Mucosa of descending colon (tissue), 3 donors: ENCODE data around the gene SYNGR4. TPM values are rescaled to one million over a fixed set of nuclear protein-coding genes. Genes with fewer than 3 reads are reported as not detected.

Experiments
- ATAC-seq: fragments of 200-7000 bp; cut with Tn5 transposase; one replicate; pipeline ENCODE4 v1.9.1; 2020; ENCODE audit warnings: mild to moderate bottlenecking, moderate library complexity
- DNase-seq, 3 donors: peaks; one replicate each; pipeline ENCODE4 v3.0.0-alpha.2; 2020
- H3K36me3 ChIP-seq: fragments of 200-600 bp; one replicate; pipeline ENCODE4 v1.8.0; 2021; ENCODE audit warnings: low read depth, mild to moderate bottlenecking
- H3K4me1 ChIP-seq: fragments of 200-600 bp; one replicate; pipeline ENCODE4 v1.8.0; 2021; ENCODE audit warnings: low read depth, mild to moderate bottlenecking
- H3K4me3 ChIP-seq: fragments of 200-600 bp; one replicate; pipeline ENCODE4 v1.8.0; 2021; ENCODE audit warnings: mild to moderate bottlenecking
- H3K9me3 ChIP-seq: fragments of 200-600 bp; one replicate; pipeline ENCODE4 v1.8.0; 2021; ENCODE audit warnings: mild to moderate bottlenecking
- intact Hi-C, 2 donors: fragments of 100-400 bp; cut with DNase I in 1 of 2; cut with micrococcal nuclease in 1 of 2; formaldehyde crosslinking; loops; one replicate each; pipeline versions ENCODE4 v1.11.0 to v1.11.1; 2022; cut with DNase I, micrococcal nuclease
- total RNA-seq, 3 donors: library from RNA; stranded (reverse); fragmentation: NEBNext Ultra II Directional in 2 of 3; extraction: Animal tissue kit (Norgen Biotek cat#: 25700) in 2 of 3; gene quantifications; one replicate each; pipeline versions ENCODE4 v1.2.1 to v1.2.4, GENCODE V29; 2021 to 2023
- TF ChIP-seq, protein P1 (sequence below): fragments of 200-600 bp; IDR thresholded peaks from one replicate; pipeline ENCODE4 v1.8.0; 2022; ENCODE audit warnings: antibody characterized with exemption, mild to moderate bottlenecking
- donor health status: DM: no; HTN: no; CAD: no; lungs with moderate emphysema.
- donor health status: DM: no; HTN: no; CAD: no.
- donor health status: DM: no; HTN: yes; CAD: no.

The SYNGR4 gene
- total RNA-seq, 3 donors from 2014 or later: 0.41 TPM; not detected in 2

DNA sequence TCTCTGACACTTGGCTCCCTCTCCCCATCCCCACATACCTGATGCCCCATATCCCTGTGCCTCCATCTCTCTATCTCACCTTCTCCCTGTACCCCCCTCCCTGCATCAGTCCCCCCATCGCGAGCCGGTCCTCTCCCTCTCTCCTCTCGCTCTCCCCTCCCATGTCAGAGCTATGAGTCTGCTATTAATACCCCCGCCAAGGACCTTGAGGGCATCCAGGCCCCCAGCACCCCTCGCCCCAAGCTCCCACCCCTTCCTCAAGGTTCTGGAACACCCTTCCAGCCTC, 30.9 kb downstream of the SYNGR4 start:
- TF ChIP-seq, protein P1, sequence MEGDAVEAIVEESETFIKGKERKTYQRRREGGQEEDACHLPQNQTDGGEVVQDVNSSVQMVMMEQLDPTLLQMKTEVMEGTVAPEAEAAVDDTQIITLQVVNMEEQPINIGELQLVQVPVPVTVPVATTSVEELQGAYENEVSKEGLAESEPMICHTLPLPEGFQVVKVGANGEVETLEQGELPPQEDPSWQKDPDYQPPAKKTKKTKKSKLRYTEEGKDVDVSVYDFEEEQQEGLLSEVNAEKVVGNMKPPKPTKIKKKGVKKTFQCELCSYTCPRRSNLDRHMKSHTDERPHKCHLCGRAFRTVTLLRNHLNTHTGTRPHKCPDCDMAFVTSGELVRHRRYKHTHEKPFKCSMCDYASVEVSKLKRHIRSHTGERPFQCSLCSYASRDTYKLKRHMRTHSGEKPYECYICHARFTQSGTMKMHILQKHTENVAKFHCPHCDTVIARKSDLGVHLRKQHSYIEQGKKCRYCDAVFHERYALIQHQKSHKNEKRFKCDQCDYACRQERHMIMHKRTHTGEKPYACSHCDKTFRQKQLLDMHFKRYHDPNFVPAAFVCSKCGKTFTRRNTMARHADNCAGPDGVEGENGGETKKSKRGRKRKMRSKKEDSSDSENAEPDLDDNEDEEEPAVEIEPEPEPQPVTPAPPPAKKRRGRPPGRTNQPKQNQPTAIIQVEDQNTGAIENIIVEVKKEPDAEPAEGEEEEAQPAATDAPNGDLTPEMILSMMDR: no peak
- no peak for DNase-seq
- intact Hi-C loops: no loop called here

DNA sequence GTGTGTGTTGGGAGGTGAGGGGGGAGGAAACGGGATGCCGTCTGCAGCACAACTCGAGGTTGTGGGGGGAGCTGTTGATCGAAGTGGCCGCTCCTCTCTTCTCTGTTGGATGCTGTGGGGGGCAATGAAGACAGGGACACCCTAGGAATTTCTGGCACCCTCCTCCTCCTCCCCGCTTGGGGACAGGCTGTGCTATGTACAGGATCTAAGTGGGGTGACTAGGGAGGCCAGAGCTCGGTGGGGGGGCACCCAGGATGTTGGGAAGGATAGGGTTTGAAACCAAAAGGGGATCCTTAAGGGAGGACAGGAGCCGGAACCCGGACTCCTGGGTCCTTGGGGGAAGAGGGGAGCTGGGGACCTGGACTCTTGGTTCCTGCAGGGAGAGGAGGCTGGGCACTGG, 31.3 kb downstream of the SYNGR4 start:
- intact Hi-C loops: no loop called here
- TF ChIP-seq, protein P1: no peak
- H3K9me3 ChIP-seq: no peaks in the 10 kb centered on the region
- DNase-seq (no peak), ATAC-seq (no peak)
- H3K4me1 ChIP-seq: peaks cover 15% of the 10 kb centered on the region
- H3K36me3 ChIP-seq: no peaks in the 10 kb centered on the region
- H3K4me3 ChIP-seq: no peak overlapping the region

More for the DNA sequence above, 30.9 kb downstream of the SYNGR4 start:
- Histone ChIP-seq H3K36me3 (no peaks in the 10 kb centered on the region), H3K4me3 (no peak overlapping the region), H3K4me1 (peaks cover 14% of the 10 kb centered on the region), H3K9me3 (no peaks in the 10 kb centered on the region)
- no peak for ATAC-seq

DNA sequence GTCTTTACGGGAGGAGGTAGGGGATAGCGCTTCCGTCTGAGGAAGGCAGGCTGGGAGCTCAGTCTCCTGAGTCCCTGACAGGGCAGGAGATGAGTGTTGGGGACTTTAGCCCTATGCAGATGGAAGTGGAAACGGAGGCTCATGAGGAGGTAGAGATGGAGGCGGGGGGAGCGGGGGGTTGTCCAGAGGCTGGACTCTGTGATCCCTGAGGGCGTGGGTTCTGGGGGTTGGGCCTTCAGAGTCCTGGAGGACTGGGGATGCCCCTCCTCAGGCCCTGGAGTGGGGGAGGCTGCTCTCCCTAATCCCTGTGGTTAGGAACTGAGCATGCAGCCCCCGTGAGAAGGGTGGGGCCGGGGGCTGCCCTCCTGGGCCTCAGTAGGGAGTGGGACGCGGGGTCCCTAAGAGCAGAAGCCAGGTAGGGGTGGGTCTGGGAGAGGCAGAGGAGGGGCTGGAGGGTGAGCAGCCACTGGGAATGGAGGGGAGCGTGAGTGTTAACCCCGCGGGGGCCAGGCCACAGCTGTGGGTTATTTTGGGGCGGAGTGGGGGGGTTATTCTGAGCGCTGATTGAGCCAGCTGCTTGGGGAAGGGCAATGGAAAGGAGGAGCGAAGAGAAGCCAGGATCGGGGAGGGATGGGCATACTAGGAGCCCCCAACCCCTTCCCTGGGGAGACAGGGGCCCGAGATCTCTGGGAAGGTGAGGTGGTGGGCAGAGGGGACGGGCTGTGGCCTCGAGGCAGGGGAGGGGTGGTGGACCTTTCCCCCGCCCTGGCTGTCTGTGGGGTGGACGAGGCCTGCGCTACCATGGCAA, 32.1 kb downstream of the SYNGR4 start:
- intact Hi-C loops: no loop called here
- no peaks in the 10 kb centered on the region for H3K9me3 ChIP-seq
- DNase-seq (no peak), ATAC-seq (no peak)
- H3K4me1 ChIP-seq: peaks cover 15% of the 10 kb centered on the region
- TF ChIP-seq, protein P1: no peak
- H3K36me3 ChIP-seq: no peaks in the 10 kb centered on the region
- H3K4me3 ChIP-seq: no peak overlapping the region

DNA sequence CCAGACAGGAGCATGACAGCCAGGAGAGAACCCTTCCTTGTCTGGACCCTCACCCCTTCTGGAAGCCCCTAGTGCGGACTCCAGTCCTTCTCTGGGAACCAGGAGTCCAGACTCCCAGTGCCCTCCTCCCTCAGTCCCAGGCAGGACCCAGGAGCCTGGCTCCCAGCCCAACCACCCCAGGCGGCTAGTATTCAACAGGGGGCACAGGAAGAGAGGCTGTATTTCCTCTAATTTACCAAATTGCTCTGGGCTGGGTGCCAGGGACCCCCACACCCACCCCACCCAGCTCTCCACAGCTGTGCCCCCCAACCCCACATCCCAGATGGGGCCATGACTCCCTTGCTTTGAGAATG, 32.6 kb downstream of the SYNGR4 start:
- no peaks in the 10 kb centered on the region for H3K9me3 ChIP-seq
- ATAC-seq (no peak), DNase-seq (no peak)
- H3K4me1 ChIP-seq: peaks cover 15% of the 10 kb centered on the region
- H3K4me3 ChIP-seq: no peak overlapping the region
- intact Hi-C loops: no loop called here
- H3K36me3 ChIP-seq: no peaks in the 10 kb centered on the region
- TF ChIP-seq, protein P1: no peak

DNA sequence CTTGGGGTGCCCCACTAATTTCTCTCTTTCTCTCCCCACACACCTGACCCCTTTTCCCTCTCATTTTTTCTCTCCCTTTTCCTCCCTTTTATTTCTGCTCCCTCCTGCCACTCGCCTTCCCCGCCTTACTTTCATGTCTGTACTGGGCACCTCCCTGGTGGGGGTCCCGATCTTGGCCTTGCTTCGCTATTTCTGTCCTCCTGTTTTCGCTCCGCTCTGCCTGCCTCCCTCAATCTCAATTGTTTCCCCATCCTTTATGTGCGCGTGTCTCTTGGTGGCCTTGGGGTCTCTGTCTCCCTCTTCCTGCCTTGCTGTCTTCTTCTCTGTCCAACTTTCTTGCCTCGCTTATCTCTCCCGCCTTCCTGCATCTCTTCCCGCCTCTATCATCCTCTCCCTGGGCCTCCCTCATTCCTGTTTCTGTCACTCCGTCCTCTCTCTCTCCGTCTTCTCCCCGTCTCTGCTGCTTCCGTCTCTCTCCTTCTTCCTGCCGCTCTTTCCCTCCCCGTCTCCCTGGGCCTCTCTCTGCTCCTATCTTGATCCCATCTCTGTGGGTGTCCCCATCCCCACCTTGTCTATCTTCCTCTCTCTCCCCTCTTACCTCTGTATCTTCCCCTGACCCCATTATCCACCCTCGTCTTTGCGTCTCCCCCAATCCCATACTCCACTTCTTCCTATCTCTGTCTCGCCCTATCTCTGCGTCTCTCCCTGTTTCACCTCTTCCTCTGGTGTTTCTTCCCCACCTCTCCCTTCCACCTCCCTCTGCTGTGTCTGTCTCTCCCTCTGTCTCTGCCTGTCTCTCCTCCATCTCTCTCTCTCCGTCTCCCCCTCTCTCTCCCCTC, 33.3 kb downstream of the SYNGR4 start:
- TF ChIP-seq, protein P1: no peak
- Histone ChIP-seq H3K4me1 (peaks cover 15% of the 10 kb centered on the region), H3K9me3 (no peaks in the 10 kb centered on the region), H3K36me3 (no peaks in the 10 kb centered on the region), H3K4me3 (no peak overlapping the region)
- intact Hi-C loops: no loop called here
- no peak for DNase-seq
- no peak for ATAC-seq
